Osteoblast (primary cell): ENCODE measurements around the gene JARID2. TPM values are rescaled to one million over a fixed set of nuclear protein-coding genes. Genes with fewer than 3 reads are reported as not detected.

Source experiments
- DNase-seq: peaks from one replicate; pipeline ENCODE4 v3.0.0; 2011; ENCODE audit warnings: low spot score, mixed read lengths; ENCODE audit not compliant: insufficient read length; ENCODE audit errors: missing footprints
- H2AFZ ChIP-seq: 2 replicates; pipeline ENCODE4 v1.6.0; 2011; ENCODE audit warnings: mild to moderate bottlenecking, low read length
- H3K27ac ChIP-seq: 2 replicates; pipeline ENCODE4 v1.5.1; 2011; ENCODE audit warnings: mild to moderate bottlenecking, low read depth, low read length, moderate library complexity
- H3K27me3 ChIP-seq: 2 replicates; pipeline ENCODE4 v1.6.0; 2012; ENCODE audit warnings: mild to moderate bottlenecking, control low read depth, inconsistent platforms, low read length, moderate library complexity; ENCODE audit not compliant: insufficient read depth
- H3K36me3 ChIP-seq: 2 replicates; pipeline ENCODE4 v1.5.1; 2011; ENCODE audit warnings: mild to moderate bottlenecking, low read length, control low read depth, moderate library complexity; ENCODE audit not compliant: insufficient read depth
- H3K4me1 ChIP-seq: 2 replicates; pipeline ENCODE4 v1.5.1; 2011; ENCODE audit warnings: mild to moderate bottlenecking, low read length, control low read depth, moderate library complexity; ENCODE audit not compliant: insufficient read depth
- H3K4me2 ChIP-seq: 2 replicates; pipeline ENCODE4 v1.6.0; 2011; ENCODE audit warnings: mild to moderate bottlenecking, low read length; ENCODE audit not compliant: insufficient read depth
- H3K4me3 ChIP-seq: fragments of 200-600 bp; sonication (generic); 3 replicates; pipeline ENCODE4 v1.5.1; 2012; ENCODE audit warnings: mild to moderate bottlenecking, low read length, inconsistent platforms; ENCODE audit not compliant: insufficient read depth
- H3K79me2 ChIP-seq: 2 replicates; pipeline ENCODE4 v1.6.0; 2012; ENCODE audit warnings: mild to moderate bottlenecking, low read length, control low read depth, inconsistent platforms; ENCODE audit not compliant: insufficient read depth
- H3K9me3 ChIP-seq: 2 replicates; pipeline ENCODE4 v1.5.1; 2011; ENCODE audit warnings: low read depth, low read length, control low read depth
- H4K20me1 ChIP-seq: 2 replicates; pipeline ENCODE4 v1.6.0; 2012; ENCODE audit warnings: mild to moderate bottlenecking, low read length, control low read depth; ENCODE audit not compliant: insufficient read depth
- CTCF ChIP-seq: IDR thresholded peaks from 2 replicates; pipeline ENCODE4 v1.5.1; 2011; ENCODE audit warnings: mild to moderate bottlenecking, low read depth, low read length, moderate library complexity; ENCODE audit errors: extremely low read depth
- total RNA-seq: library from RNA; depleted of rRNA; stranded (reverse); fragments of >200 nt; gene quantifications from 2 replicates; pipeline ENCODE4 v1.2.3, GENCODE V29; 2012

Gene JARID2
- total RNA-seq, 1 donor, result 10.5 TPM

DNA sequence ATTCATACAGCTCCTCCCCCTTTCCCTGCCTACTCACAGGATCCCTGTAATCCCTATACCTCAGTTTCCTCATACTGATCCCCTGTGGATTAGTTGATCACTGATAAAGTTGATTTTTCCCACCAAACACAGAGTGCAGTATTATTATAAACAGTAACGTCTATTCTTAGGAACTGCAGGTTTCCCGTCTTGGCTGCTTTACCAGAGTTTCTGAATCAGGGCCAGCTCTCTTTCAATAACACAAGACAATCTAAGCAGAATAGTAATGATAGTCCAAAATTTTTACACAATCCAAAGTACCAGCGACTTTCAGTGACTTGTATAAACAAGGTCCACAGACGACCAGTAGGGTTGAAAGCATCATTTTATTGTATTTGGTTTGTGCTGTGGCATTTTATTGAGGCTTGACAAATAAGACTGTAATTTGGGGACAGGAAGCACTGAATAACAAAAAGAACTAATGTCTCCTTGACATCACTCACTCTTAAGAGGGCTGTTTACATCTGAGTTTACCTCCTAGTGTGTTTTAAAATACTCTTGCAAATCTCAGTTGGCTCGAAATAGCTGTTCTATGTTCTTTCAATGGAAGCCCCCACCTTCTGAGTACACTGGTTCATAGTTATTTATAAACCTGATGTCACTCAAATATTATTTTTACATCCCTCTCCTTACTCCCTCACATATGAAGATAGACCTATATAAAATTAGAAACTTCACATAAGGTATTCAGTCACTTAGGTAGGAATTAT, 6.1 kb upstream of the JARID2 start:
- H3K4me1 ChIP-seq, result no peaks in the 10 kb centered on the region
- H3K36me3 ChIP-seq, result no peaks in the 10 kb centered on the region
- H3K9me3 ChIP-seq, result no peaks in the 10 kb centered on the region
- no peaks in the 10 kb centered on the region for H4K20me1 ChIP-seq
- H3K79me2 ChIP-seq, result no peaks in the 10 kb centered on the region
- H3K4me3 ChIP-seq, result no peak overlapping the region
- DNase-seq, result peak; percentile 73
- no peak overlapping the region for H3K27ac ChIP-seq
- H3K27me3 ChIP-seq, result no peaks in the 10 kb centered on the region
- no peak for TF ChIP-seq CTCF
- peak overlapping the region; percentile 25 for H2AFZ ChIP-seq
- no peak overlapping the region for H3K4me2 ChIP-seq

- Histone ChIP-seq H3K27ac (no peak overlapping the region), H3K79me2 (peaks cover 16% of the 10 kb centered on the region), H3K4me2 (no peak overlapping the region), H4K20me1 (no peaks in the 10 kb centered on the region), H3K4me1 (no peaks in the 10 kb centered on the region), H3K4me3 (no peak overlapping the region), H3K36me3 (no peaks in the 10 kb centered on the region), H3K9me3 (no peaks in the 10 kb centered on the region), H3K27me3 (no peaks in the 10 kb centered on the region), H2AFZ (no peak overlapping the region)
- DNase-seq, result peak; percentile 41
- no peak for TF ChIP-seq CTCF
These were observed 3.4 kb upstream of the JARID2 start for GRCh38 chr6:15242503-15242902.

GRCh38 chr6:15242937-15243614, 2.8 kb upstream of the JARID2 start:
- peak; percentile 52 for DNase-seq
- no peak overlapping the region for H3K4me3 ChIP-seq
- H3K36me3 ChIP-seq, result no peaks in the 10 kb centered on the region
- TF ChIP-seq CTCF, result no peak
- no peaks in the 10 kb centered on the region for H4K20me1 ChIP-seq
- no peaks in the 10 kb centered on the region for H3K9me3 ChIP-seq
- no peak overlapping the region for H3K4me2 ChIP-seq
- no peaks in the 10 kb centered on the region for H3K27me3 ChIP-seq
- H3K79me2 ChIP-seq, result peaks cover 20% of the 10 kb centered on the region
- no peak overlapping the region for H2AFZ ChIP-seq
- H3K4me1 ChIP-seq, result no peaks in the 10 kb centered on the region
- no peak overlapping the region for H3K27ac ChIP-seq

GRCh38 chr6:15243910-15244619, 1.8 kb upstream of the JARID2 start:
- DNase-seq, result no peak
- Histone ChIP-seq H3K36me3 (no peaks in the 10 kb centered on the region), H3K79me2 (peaks cover 24% of the 10 kb centered on the region), H4K20me1 (peaks cover 2% of the 10 kb centered on the region), H3K9me3 (no peaks in the 10 kb centered on the region), H3K27ac (peak overlapping the region; percentile 52), H3K4me3 (peak overlapping the region; percentile 98), H3K27me3 (no peaks in the 10 kb centered on the region), H3K4me1 (peaks cover 3% of the 10 kb centered on the region), H2AFZ (peak overlapping the region; percentile 79), H3K4me2 (peak overlapping the region; percentile 83)
- no peak for TF ChIP-seq CTCF
